ENCODE results near the gene CUBN. TPM values are rescaled to one million over a fixed set of nuclear protein-coding genes. Genes with fewer than 3 reads are reported as not detected.

CUBN gene
- total RNA-seq, 1 experiment from 2014 or later = 0.46 TPM

- ChIA-PET POLR2A (interaction anchor here (0.6 kb wide), 1 partner anchor 16 kb away, joined by 3 read pairs; no protein-coding TSS in a partner anchor), CTCF (no interaction called here)
- peaks cover 7% of the 10 kb centered on the region for H3K9me3 Mint-ChIP-seq
- H3K4me1 Mint-ChIP-seq = peaks cover 14% of the 10 kb centered on the region
- H3K27me3 Mint-ChIP-seq (ENCODE audit: low read depth) = no peaks in the 10 kb centered on the region
- H3K27ac Mint-ChIP-seq = no peak overlapping the region
- ATAC-seq = no peak
- H3K36me3 Mint-ChIP-seq = no peaks in the 10 kb centered on the region; the same call in 1 of the 2 replicates
- no peak overlapping the region for H3K4me3 Mint-ChIP-seq
- TF ChIP-seq SMAD3 (CRISPR knock-in tag; IDR thresholded peaks at IDR 0.05; ENCODE audit: borderline replicate concordance) (no peak), KAT7 (CRISPR knock-in tag; IDR thresholded peaks at IDR 0.05; ENCODE audit: borderline replicate concordance) (no peak), MXD4 (CRISPR knock-in tag; IDR thresholded peaks at IDR 0.05; ENCODE audit: borderline replicate concordance) (no peak), E2F5 (CRISPR knock-in tag; IDR thresholded peaks at IDR 0.05) (no peak), GTF2I (CRISPR knock-in tag; conservative IDR thresholded peaks at IDR 0.05) (no peak), CREB1 (CRISPR knock-in tag; IDR thresholded peaks at IDR 0.05) (no peak), OVOL2 (CRISPR knock-in tag; IDR thresholded peaks at IDR 0.05; ENCODE audit: borderline replicate concordance) (no peak), MYBL2 (CRISPR knock-in tag; IDR thresholded peaks at IDR 0.05) (no peak), ATF1 (CRISPR knock-in tag; IDR thresholded peaks at IDR 0.05) (no peak), NR1H2 (CRISPR knock-in tag; IDR thresholded peaks at IDR 0.05) (no peak), CDX4 (CRISPR knock-in tag; IDR thresholded peaks at IDR 0.05; ENCODE audit: borderline replicate concordance) (no peak), TCF7 (CRISPR knock-in tag; IDR thresholded peaks at IDR 0.05; ENCODE audit: low read depth) (no peak), ZBTB43 (CRISPR knock-in tag; IDR thresholded peaks at IDR 0.05) (no peak), FOXK1 (CRISPR knock-in tag; IDR thresholded peaks at IDR 0.05) (no peak), USF1 (CRISPR knock-in tag; IDR thresholded peaks at IDR 0.05) (no peak), STAT6 (CRISPR knock-in tag; conservative IDR thresholded peaks at IDR 0.05; ENCODE audit: low read depth) (no peak)
- TF ChIP-seq, protein P1, sequence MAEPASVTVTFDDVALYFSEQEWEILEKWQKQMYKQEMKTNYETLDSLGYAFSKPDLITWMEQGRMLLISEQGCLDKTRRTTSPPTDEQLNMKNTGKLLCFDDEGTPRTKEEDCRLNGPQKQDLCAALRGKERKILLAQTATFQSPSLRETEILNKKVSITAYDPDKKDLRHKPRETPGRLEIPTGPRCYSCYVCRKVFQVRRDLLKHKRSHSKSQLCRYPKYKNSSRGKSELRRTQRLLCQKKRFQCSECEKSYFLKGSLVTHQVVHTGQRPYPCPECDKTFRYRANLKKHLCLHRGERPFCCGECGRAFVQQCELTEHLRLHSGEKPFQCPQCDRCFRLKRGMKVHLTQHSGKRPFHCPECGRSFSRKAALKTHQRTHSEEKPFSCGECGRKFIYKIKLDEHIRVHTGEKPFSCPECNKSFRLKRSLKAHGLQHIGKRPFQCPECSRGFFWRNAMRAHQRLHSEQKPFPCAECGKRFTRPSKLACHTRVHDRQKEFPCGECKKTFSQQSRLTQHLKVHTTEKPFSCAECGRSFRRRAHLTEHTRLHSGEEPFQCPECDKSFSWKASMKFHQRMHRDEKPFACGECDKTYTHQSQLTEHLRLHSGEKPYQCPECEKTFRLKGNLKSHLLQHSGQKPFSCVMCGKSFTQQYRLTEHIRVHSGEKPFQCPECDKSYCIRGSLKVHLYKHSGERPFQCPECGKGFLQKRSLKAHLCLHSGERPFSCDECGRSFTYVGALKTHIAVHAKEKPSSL (CRISPR knock-in tag; conservative IDR thresholded peaks at IDR 0.05) = no peak
- DNase-seq (ENCODE audit: low spot score) = no peak
These were observed 145.4 kb downstream of the CUBN start for GRCh38 chr10:16984242-16984641.

DNA sequence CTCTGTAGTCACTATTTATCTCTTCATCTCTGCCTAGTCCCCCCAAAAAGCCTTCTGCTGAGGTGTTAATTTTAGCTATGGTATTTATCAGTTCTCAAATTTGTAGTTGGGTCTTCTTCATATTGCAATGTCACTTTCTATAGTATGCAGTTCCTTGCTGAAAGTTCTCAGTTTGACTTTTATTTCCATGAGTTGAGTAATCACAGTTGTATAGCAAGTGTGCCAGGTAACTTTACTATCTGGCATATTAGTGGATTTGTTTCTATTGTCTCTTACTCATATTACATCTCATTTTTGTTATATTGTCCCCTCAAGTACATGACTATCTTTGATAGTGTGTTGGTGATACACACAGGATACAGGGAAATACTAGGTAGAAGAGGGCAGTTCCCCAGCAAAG is 152.8 kb downstream of the CUBN start:
- DNase-seq (ENCODE audit: low spot score) (no peak), ATAC-seq (no peak)
- H3K4me1 Mint-ChIP-seq = no peaks in the 10 kb centered on the region
- no peaks in the 10 kb centered on the region; the same call in 1 of the 2 replicates for H3K27me3 Mint-ChIP-seq (ENCODE audit: low read depth)
- POLR2A ChIA-PET = no interaction called here
- H3K36me3 Mint-ChIP-seq = no peaks in the 10 kb centered on the region; the same call in 1 of the 2 replicates
- H3K27ac Mint-ChIP-seq = no peak overlapping the region
- H3K4me3 Mint-ChIP-seq = no peak overlapping the region
- H3K9me3 Mint-ChIP-seq = peaks cover 32% of the 10 kb centered on the region
- CTCF ChIA-PET = no interaction called here
- TF ChIP-seq, protein P2, sequence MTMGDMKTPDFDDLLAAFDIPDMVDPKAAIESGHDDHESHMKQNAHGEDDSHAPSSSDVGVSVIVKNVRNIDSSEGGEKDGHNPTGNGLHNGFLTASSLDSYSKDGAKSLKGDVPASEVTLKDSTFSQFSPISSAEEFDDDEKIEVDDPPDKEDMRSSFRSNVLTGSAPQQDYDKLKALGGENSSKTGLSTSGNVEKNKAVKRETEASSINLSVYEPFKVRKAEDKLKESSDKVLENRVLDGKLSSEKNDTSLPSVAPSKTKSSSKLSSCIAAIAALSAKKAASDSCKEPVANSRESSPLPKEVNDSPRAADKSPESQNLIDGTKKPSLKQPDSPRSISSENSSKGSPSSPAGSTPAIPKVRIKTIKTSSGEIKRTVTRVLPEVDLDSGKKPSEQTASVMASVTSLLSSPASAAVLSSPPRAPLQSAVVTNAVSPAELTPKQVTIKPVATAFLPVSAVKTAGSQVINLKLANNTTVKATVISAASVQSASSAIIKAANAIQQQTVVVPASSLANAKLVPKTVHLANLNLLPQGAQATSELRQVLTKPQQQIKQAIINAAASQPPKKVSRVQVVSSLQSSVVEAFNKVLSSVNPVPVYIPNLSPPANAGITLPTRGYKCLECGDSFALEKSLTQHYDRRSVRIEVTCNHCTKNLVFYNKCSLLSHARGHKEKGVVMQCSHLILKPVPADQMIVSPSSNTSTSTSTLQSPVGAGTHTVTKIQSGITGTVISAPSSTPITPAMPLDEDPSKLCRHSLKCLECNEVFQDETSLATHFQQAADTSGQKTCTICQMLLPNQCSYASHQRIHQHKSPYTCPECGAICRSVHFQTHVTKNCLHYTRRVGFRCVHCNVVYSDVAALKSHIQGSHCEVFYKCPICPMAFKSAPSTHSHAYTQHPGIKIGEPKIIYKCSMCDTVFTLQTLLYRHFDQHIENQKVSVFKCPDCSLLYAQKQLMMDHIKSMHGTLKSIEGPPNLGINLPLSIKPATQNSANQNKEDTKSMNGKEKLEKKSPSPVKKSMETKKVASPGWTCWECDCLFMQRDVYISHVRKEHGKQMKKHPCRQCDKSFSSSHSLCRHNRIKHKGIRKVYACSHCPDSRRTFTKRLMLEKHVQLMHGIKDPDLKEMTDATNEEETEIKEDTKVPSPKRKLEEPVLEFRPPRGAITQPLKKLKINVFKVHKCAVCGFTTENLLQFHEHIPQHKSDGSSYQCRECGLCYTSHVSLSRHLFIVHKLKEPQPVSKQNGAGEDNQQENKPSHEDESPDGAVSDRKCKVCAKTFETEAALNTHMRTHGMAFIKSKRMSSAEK (CRISPR knock-in tag; IDR thresholded peaks at IDR 0.05; ENCODE audit: borderline replicate concordance) = no peak
- TF ChIP-seq GTF2I (CRISPR knock-in tag; conservative IDR thresholded peaks at IDR 0.05) (no peak), ZBTB21 (CRISPR knock-in tag; IDR thresholded peaks at IDR 0.05; ENCODE audit: borderline replicate concordance) (no peak), ZNF263 (CRISPR knock-in tag; IDR thresholded peaks at IDR 0.05; ENCODE audit: low read depth) (no peak), FOXP1 (CRISPR knock-in tag; IDR thresholded peaks at IDR 0.05; ENCODE audit: borderline replicate concordance) (no peak), ZNF232 (CRISPR knock-in tag; IDR thresholded peaks at IDR 0.05) (no peak), ZMAT4 (CRISPR knock-in tag; IDR thresholded peaks at IDR 0.05) (no peak)

Measured in WTC11 (cell line).